Activated T-cell treated with anti-CD3 and anti-CD28 coated beads for 48 hours (primary cell): ENCODE results near the gene ADH5.
"Not testable (repeated sequence)": the region's sequence is repeated elsewhere in the genome, so short reads cannot be mapped to it uniquely, and the experiment has no call there.

ENCODE experiments used
- DNase-seq: peaks from one replicate; pipeline ENCODE4 v3.0.0-alpha.2; 2020; ENCODE audit warnings: low read depth

ADH5 gene

GRCh38 chr4:99082192-99082591 is 6.4 kb downstream of the ADH5 start:
- DNase-seq = no peak

- DNase-seq = not testable (repeated sequence)
These were observed 7.7 kb downstream of the ADH5 start for GRCh38 chr4:99080869-99081268.

- DNase-seq = no peak
These were observed 8.8 kb downstream of the ADH5 start for GRCh38 chr4:99079625-99080295.

- no peak for DNase-seq
These were observed 9.5 kb downstream of the ADH5 start for GRCh38 chr4:99078931-99079624.

- DNase-seq = no peak
These were observed 10.3 kb downstream of the ADH5 start for GRCh38 chr4:99078336-99078735.

- DNase-seq = no peak
These were observed 11.4 kb downstream of the ADH5 start for GRCh38 chr4:99077177-99077576.

- DNase-seq = no peak
These were observed 12.2 kb downstream of the ADH5 start for GRCh38 chr4:99076292-99076976.

GRCh38 chr4:99074816-99075215 is 13.8 kb downstream of the ADH5 start:
- DNase-seq = no peak

GRCh38 chr4:99071159-99071558 is 17.4 kb downstream of the ADH5 start:
- DNase-seq = no peak

GRCh38 chr4:99067617-99068016 is 21.0 kb downstream of the ADH5 start:
- no peak for DNase-seq

- not testable (repeated sequence) for DNase-seq
These were observed 23.1 kb downstream of the ADH5 start for GRCh38 chr4:99065521-99065920.

GRCh38 chr4:99062120-99062519 is 26.5 kb downstream of the ADH5 start:
- no peak for DNase-seq

GRCh38 chr4:99061048-99061700 is 27.4 kb downstream of the ADH5 start:
- DNase-seq = no peak

GRCh38 chr4:99059550-99059949 is 29.0 kb downstream of the ADH5 start:
- no peak for DNase-seq

GRCh38 chr4:99058228-99058627 is 30.4 kb downstream of the ADH5 start:
- DNase-seq = no peak

- DNase-seq = no peak
These were observed 34.1 kb downstream of the ADH5 start for GRCh38 chr4:99054428-99054994.

- DNase-seq = no peak
These were observed 35.7 kb downstream of the ADH5 start for GRCh38 chr4:99052902-99053301.

GRCh38 chr4:99047710-99048109 is 40.9 kb downstream of the ADH5 start:
- no peak for DNase-seq

GRCh38 chr4:99043346-99043745 is 45.2 kb downstream of the ADH5 start:
- DNase-seq = no peak

GRCh38 chr4:99038213-99038612 is 50.4 kb downstream of the ADH5 start:
- DNase-seq = no peak

GRCh38 chr4:99033956-99034355 is 54.6 kb downstream of the ADH5 start:
- DNase-seq = no peak

- DNase-seq = no peak
These were observed 58.7 kb downstream of the ADH5 start for GRCh38 chr4:99029852-99030251.
